Measurements from ENCODE around the gene GALNT11.

DNA sequence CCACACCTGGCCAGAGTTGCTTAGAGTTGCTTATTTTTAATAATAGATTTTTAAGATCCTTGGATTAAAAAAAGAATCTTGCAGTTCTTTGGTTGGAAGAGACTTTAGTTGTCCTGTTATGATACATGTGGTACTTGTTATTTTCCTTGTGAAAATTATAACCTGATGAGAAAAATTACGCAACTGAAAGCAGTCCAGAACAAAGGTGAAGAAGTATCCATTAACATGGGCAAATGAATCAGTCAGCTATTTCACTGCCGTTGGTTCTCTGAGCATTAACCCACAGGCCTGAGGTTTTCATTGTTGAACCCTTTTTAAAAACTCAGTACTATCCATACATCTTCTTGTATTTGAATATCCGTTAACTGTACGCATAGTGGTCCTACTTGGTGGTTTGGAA is 68.2 kb downstream of the GALNT11 start:
- TF ChIP-seq CTCF (IDR thresholded peaks at IDR 0.05) (no peak), EP300 (IDR thresholded peaks at IDR 0.05) (no peak), POLR2A (IDR thresholded peaks at IDR 0.05) (no peak)

Measured in gastroesophageal sphincter (tissue), 3 donors.